ENCODE measurements around the gene ZBED6.

Gene ZBED6

DNA sequence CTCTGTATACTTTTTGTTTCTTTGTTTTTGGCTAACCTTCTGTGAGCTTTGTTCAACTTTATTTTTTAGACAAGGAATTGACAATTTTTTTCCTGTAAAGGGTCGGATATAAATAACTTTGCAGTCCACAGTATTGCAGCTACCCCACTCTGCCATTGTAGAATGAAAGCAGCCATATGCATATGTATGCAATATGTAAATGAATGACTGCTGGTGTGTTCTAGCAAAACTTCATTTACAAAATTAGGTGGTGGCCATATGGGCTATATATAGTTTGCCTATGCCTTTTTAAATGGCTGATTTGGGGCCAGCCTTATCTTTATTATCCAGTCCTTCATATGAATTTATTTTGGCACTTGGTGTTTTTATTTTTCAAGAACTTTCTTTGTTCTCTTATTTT lies 48.0 kb downstream of the ZBED6 start:
- DNase-seq, result no peak

Measured in amniotic stem cell (primary cell).